Femur (tissue), 1 donor: Measurements from ENCODE around the gene DNAH2.

Experiments
- DNase-seq: peaks from one replicate; pipeline ENCODE4 v3.0.0-alpha.2; 2017

The DNAH2 gene

GRCh38 chr17:7702776-7703175 is 14.8 kb upstream of the DNAH2 start:
- DNase-seq: no peak

GRCh38 chr17:7703584-7704479 is 13.7 kb upstream of the DNAH2 start:
- peak; percentile 72 for DNase-seq

GRCh38 chr17:7704601-7705268 is 12.8 kb upstream of the DNAH2 start, which contains the start of gene EFNB3:
Gene EFNB3 (plus strand): TSS chr17:7705202. CDS start chr17:7705599, 397 bp downstream.
- peak; percentile 61 for DNase-seq

GRCh38 chr17:7705269-7706255 is 12.0 kb upstream of the DNAH2 start:
- DNase-seq: peak; percentile 33

GRCh38 chr17:7706631-7707354 is 10.8 kb upstream of the DNAH2 start:
- no peak for DNase-seq

- no peak for DNase-seq
Observed at GRCh38 chr17:7707446-7707845, 10.1 kb upstream of the DNAH2 start.

GRCh38 chr17:7707858-7708750 is 9.4 kb upstream of the DNAH2 start:
- DNase-seq: no peak

GRCh38 chr17:7709031-7709430 is 8.5 kb upstream of the DNAH2 start:
- no peak for DNase-seq

- DNase-seq: no peak
Observed at GRCh38 chr17:7710301-7710700, 7.2 kb upstream of the DNAH2 start.

- no peak for DNase-seq
Observed at GRCh38 chr17:7711051-7711755, 6.3 kb upstream of the DNAH2 start.

- DNase-seq: no peak
Observed at GRCh38 chr17:7712111-7712771, 5.3 kb upstream of the DNAH2 start.

- DNase-seq: peak; percentile 31
Observed at GRCh38 chr17:7713782-7714181, 3.8 kb upstream of the DNAH2 start.

GRCh38 chr17:7714721-7715594 is 2.6 kb upstream of the DNAH2 start:
- DNase-seq: no peak

GRCh38 chr17:7715936-7716886 is 1.3 kb upstream of the DNAH2 start:
- DNase-seq: no peak

- peak; percentile 55 for DNase-seq
Observed at GRCh38 chr17:7717756-7718350, 309 bp downstream of the DNAH2 start.

- DNase-seq: no peak
Observed at GRCh38 chr17:7719661-7720060, 2.1 kb downstream of the DNAH2 start.

GRCh38 chr17:7720125-7720524 is 2.6 kb downstream of the DNAH2 start:
- DNase-seq: no peak
